Measurements from ENCODE around the gene RNF167. TPM values are rescaled to one million over a fixed set of nuclear protein-coding genes. Genes with fewer than 3 reads are reported as not detected.

Gene RNF167
- total and polyA plus RNA-seq, 2 of the 13 experiments (the other 11 are each of a cell fraction or from before 2014, with no cell fraction given), result 44.1 to 45.4 TPM

DNA sequence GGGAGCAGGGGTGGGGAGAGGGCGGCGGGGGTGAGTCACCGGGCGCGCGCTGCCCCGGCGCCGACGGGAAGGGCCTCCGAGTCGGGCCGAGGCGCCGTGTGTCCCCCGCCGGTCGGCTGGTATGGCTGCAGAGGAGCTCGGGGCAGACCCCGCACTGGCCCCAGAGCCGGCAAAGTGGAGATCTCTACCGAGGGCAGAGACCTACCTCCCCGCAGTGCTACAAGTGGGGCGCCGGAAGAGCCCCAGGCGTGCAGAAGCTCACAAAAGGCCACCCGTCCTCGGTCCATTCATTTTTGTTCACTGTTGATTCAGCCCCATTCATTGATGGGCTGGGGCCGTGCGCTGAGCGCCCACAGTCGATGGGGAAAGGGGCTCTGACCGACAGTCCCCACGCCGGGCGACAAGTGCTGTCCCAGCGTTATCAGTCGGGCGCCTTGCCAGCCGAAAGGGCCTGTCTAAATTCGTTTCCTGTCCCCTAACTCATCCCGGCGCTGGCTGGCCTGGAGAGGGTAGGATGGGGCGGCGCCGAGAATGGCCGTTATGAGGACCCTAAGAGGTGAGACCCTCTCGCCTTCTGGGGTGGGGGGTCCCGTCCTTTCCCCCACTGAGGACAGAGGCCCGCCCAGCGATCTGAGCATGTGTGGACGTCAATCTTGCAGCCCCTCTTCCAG, 10.1 kb downstream of the RNF167 start (continued):
- TF ChIP-seq ELF4 (CRISPR knock-in tag; IDR thresholded peaks at IDR 0.05; ENCODE audit: borderline replicate concordance) (no peak), SP2 (CRISPR knock-in tag; IDR thresholded peaks at IDR 0.05) (no peak), GLI4 (CRISPR knock-in tag; IDR thresholded peaks at IDR 0.05; ENCODE audit: borderline replicate concordance) (no peak), ZNF691 (CRISPR knock-in tag; IDR thresholded peaks at IDR 0.05; ENCODE audit: borderline replicate concordance, low read depth) (no peak), HOXA9 (CRISPR knock-in tag; IDR thresholded peaks at IDR 0.05; ENCODE audit: borderline replicate concordance) (no peak), CBX1 (IDR thresholded peaks at IDR 0.05; ENCODE audit: low read depth) (no peak), ZNF746 (CRISPR knock-in tag; IDR thresholded peaks at IDR 0.05) (no peak; the same call in 1 of the 2 replicates), CCDC6 (CRISPR knock-in tag; IDR thresholded peaks at IDR 0.05) (no peak), DR1 (CRISPR knock-in tag; IDR thresholded peaks at IDR 0.05) (no peak), ZMYM3 (CRISPR knock-in tag; IDR thresholded peaks at IDR 0.05) (no peak), HNRNPLL (IDR thresholded peaks at IDR 0.05; ENCODE audit: low read depth, low read length, poor library complexity, severe bottlenecking) (no peak), FOXO1 (CRISPR knock-in tag; IDR thresholded peaks at IDR 0.05) (no peak), ZBTB38 (CRISPR knock-in tag; IDR thresholded peaks at IDR 0.05) (0 out of 2 replicates have a peak, but pooled peaks have one; percentile 15), TP53 (CRISPR knock-in tag; conservative IDR thresholded peaks at IDR 0.05) (no peak), FIP1L1 (IDR thresholded peaks at IDR 0.05; ENCODE audit: borderline replicate concordance, insufficient read depth, low read depth, low read length) (no peak), ZNF234 (CRISPR knock-in tag; conservative IDR thresholded peaks at IDR 0.05) (no peak), CCAR2 (optimal IDR thresholded peaks at IDR 0.05; ENCODE audit: low read depth, low read length) (no peak), ZNF660 (CRISPR knock-in tag; IDR thresholded peaks at IDR 0.05; ENCODE audit: borderline replicate concordance, low read depth) (no peak), FOXP1 (IDR thresholded peaks at IDR 0.05) (no peak), FOXP1 (CRISPR knock-in tag; IDR thresholded peaks at IDR 0.05) (no peak)
- TF ChIP-seq, protein P1, sequence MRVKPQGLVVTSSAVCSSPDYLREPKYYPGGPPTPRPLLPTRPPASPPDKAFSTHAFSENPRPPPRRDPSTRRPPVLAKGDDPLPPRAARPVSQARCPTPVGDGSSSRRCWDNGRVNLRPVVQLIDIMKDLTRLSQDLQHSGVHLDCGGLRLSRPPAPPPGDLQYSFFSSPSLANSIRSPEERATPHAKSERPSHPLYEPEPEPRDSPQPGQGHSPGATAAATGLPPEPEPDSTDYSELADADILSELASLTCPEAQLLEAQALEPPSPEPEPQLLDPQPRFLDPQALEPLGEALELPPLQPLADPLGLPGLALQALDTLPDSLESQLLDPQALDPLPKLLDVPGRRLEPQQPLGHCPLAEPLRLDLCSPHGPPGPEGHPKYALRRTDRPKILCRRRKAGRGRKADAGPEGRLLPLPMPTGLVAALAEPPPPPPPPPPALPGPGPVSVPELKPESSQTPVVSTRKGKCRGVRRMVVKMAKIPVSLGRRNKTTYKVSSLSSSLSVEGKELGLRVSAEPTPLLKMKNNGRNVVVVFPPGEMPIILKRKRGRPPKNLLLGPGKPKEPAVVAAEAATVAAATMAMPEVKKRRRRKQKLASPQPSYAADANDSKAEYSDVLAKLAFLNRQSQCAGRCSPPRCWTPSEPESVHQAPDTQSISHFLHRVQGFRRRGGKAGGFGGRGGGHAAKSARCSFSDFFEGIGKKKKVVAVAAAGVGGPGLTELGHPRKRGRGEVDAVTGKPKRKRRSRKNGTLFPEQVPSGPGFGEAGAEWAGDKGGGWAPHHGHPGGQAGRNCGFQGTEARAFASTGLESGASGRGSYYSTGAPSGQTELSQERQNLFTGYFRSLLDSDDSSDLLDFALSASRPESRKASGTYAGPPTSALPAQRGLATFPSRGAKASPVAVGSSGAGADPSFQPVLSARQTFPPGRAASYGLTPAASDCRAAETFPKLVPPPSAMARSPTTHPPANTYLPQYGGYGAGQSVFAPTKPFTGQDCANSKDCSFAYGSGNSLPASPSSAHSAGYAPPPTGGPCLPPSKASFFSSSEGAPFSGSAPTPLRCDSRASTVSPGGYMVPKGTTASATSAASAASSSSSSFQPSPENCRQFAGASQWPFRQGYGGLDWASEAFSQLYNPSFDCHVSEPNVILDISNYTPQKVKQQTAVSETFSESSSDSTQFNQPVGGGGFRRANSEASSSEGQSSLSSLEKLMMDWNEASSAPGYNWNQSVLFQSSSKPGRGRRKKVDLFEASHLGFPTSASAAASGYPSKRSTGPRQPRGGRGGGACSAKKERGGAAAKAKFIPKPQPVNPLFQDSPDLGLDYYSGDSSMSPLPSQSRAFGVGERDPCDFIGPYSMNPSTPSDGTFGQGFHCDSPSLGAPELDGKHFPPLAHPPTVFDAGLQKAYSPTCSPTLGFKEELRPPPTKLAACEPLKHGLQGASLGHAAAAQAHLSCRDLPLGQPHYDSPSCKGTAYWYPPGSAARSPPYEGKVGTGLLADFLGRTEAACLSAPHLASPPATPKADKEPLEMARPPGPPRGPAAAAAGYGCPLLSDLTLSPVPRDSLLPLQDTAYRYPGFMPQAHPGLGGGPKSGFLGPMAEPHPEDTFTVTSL (CRISPR knock-in tag; IDR thresholded peaks at IDR 0.05; ENCODE audit: borderline replicate concordance), result peak; percentile 60; the same call in 1 of the 2 replicates
- TF ChIP-seq, protein P2, sequence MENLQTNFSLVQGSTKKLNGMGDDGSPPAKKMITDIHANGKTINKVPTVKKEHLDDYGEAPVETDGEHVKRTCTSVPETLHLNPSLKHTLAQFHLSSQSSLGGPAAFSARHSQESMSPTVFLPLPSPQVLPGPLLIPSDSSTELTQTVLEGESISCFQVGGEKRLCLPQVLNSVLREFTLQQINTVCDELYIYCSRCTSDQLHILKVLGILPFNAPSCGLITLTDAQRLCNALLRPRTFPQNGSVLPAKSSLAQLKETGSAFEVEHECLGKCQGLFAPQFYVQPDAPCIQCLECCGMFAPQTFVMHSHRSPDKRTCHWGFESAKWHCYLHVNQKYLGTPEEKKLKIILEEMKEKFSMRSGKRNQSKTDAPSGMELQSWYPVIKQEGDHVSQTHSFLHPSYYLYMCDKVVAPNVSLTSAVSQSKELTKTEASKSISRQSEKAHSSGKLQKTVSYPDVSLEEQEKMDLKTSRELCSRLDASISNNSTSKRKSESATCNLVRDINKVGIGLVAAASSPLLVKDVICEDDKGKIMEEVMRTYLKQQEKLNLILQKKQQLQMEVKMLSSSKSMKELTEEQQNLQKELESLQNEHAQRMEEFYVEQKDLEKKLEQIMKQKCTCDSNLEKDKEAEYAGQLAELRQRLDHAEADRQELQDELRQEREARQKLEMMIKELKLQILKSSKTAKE (CRISPR knock-in tag; IDR thresholded peaks at IDR 0.05; ENCODE audit: borderline replicate concordance), result no peak

Data from HepG2 (cell line).